Activated T-cell treated with anti-CD3 and anti-CD28 coated beads, Interleukin-2, amount 50 U/mL, for 24 hours (primary cell): ENCODE data around the gene ESRP2.

Source experiments
- DNase-seq: peaks from one replicate; pipeline ENCODE4 v3.0.0-alpha.2; 2020
- H3K27ac Mint-ChIP-seq: 2 replicates; pipeline ENCODE4 v1.8.0; 2020; ENCODE audit warnings: mild to moderate bottlenecking, mixed read lengths
- H3K27me3 Mint-ChIP-seq: 2 replicates; pipeline ENCODE4 v1.8.0; 2020; ENCODE audit warnings: mixed read lengths
- H3K36me3 Mint-ChIP-seq: 2 replicates; pipeline ENCODE4 v1.8.0; 2020; ENCODE audit warnings: low read depth, mixed read lengths
- H3K4me1 Mint-ChIP-seq: 2 replicates; pipeline ENCODE4 v1.8.0; 2020; ENCODE audit warnings: low read depth, mixed read lengths
- H3K4me3 Mint-ChIP-seq: 2 replicates; pipeline ENCODE4 v1.8.0; 2020; ENCODE audit warnings: mild to moderate bottlenecking, moderate library complexity, mixed read lengths
- H3K9me3 Mint-ChIP-seq: 2 replicates; pipeline ENCODE4 v1.8.0; 2020; ENCODE audit warnings: mixed read lengths

The ESRP2 gene

DNA sequence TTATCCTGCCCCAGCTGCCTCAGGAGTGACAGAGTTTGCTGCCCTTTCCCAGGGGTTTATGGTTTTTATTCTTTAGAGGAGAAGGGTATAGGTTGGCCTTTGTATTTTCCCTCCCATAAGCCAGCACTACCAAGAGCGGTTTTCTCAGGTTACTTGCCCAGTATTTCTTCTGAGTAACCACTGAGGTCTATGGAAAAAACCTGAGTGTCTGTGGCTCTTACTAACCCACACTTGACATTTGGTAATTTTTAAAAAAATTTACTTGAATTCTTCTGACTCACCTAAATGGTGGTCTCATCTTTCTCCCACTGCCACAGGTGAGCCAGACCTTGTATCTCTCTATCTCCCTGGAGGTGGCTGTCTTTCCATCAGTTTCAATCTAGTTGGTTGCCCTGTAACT lies 34.4 kb upstream of the ESRP2 start:
- H3K36me3 Mint-ChIP-seq = peaks cover 89% of the 10 kb centered on the region
- DNase-seq = no peak
- H3K9me3 Mint-ChIP-seq = no peaks in the 10 kb centered on the region
- no peaks in the 10 kb centered on the region for H3K27me3 Mint-ChIP-seq
- peak overlapping the region; percentile 95 for H3K27ac Mint-ChIP-seq
- H3K4me1 Mint-ChIP-seq = peaks cover 90% of the 10 kb centered on the region
- H3K4me3 Mint-ChIP-seq = peak overlapping the region; percentile 39

DNA sequence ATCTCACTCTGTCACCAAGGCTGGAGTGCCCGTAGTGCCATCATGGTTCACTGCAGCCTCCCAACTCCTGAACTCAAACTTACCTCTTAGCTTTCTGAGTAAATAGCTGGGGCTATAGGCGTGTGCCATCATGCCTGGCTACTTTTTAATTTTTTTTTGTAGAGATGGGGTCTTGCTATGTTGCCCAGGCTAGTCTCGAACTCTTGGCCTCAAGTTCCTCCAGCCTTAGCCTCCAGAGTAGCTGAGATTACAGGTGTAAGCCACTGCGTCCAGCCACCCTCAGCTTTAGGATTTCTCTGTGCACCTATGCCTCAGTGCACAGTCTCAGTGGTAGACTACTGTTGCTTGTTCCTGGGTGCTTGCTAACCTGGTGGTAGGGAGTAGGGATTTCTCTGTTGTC lies 33.9 kb upstream of the ESRP2 start:
- H3K4me1 Mint-ChIP-seq = peaks cover 85% of the 10 kb centered on the region
- no peak for DNase-seq
- peak overlapping the region; percentile 95 for H3K27ac Mint-ChIP-seq
- H3K36me3 Mint-ChIP-seq = peaks cover 89% of the 10 kb centered on the region
- H3K4me3 Mint-ChIP-seq = peak overlapping the region; percentile 47
- no peaks in the 10 kb centered on the region for H3K9me3 Mint-ChIP-seq
- H3K27me3 Mint-ChIP-seq = no peaks in the 10 kb centered on the region

DNA sequence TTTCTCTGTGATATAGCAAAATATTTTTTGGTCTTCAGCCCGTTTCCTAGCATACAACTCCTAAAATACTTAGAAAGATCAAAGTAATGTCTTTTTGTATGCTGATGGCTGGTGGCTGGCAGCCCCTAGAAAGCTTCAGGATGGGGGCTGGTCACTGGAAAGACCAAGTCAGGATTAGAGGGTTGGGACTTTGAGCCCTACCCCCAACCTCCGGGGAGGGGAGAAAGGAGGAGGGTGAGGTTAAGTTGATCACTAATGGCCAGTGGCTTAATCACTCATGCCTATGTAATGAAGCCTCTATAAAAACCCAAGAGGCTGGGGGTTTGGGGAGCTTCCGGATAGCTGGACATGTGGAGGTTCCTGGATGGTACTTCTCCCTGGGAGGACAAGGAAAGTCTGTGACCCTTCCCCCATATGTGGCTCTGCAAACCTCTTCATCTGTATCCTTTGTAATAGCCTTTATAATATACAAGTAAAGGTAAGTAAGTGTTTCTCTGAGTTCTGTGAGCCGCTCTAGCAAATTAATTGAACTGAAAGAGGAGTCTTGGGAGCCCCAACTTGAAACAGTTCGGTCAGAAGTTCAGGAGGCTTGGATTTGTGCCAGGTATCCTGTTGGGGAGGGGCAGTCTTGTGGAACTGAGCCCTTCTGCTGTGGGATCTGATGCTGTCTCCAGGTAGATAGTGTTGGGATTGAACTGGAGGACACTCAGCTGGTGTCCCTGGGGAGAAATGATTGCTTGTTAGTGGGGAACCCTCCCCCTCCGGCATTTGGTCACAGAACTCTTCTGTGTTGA lies 31.9 kb upstream of the ESRP2 start:
- Mint-ChIP-seq H3K27ac (peak overlapping the region; percentile 93), H3K4me1 (peaks cover 75% of the 10 kb centered on the region), H3K36me3 (peaks cover 73% of the 10 kb centered on the region), H3K9me3 (no peaks in the 10 kb centered on the region), H3K4me3 (peak overlapping the region; percentile 60), H3K27me3 (no peaks in the 10 kb centered on the region)
- no peak for DNase-seq

DNA sequence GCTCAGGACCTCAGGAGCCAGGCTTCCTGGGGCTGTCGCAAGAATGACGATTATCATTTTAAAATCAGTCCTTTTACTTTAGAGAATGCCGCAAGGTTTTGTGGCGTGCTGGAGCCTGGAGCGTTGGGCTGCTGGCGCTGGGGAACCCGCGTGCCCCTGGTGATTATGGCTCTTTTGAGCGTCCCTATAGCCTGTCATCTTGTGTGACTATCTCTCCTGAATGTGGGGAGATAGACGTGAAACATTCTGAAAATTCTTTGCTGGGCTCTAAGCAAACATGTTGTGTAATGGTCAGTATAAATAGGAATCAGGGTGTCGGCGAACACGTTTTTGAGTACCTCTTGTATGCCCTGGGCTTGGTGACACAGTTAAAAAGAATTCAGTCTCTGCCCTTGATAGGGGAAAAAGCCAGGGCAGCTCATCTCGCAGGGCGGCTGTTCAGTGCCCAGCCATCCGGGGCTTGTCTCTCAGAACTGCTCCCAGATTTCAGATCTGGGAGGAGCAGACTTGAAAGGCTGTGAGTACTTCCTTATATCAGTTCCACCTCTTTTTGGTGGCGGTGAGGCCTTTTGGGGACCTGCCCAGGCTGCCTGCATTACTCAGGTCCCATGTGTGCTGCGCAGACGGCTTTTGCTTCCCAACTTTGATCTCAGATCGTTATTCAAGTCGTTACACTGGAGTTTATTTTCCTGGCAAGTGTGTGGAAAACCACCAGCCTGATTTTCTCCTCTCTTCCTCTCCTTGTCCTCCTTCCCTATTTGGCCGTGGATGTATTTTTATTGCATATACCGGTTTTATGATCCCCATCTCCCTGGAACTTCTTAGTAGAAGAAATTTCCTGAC lies 29.4 kb upstream of the ESRP2 start:
- Mint-ChIP-seq H3K4me1 (peaks cover 60% of the 10 kb centered on the region), H3K36me3 (peaks cover 49% of the 10 kb centered on the region), H3K9me3 (no peaks in the 10 kb centered on the region), H3K4me3 (peak overlapping the region; percentile 86), H3K27ac (peak overlapping the region; percentile 98), H3K27me3 (no peaks in the 10 kb centered on the region)
- peak; percentile 64 for DNase-seq

DNA sequence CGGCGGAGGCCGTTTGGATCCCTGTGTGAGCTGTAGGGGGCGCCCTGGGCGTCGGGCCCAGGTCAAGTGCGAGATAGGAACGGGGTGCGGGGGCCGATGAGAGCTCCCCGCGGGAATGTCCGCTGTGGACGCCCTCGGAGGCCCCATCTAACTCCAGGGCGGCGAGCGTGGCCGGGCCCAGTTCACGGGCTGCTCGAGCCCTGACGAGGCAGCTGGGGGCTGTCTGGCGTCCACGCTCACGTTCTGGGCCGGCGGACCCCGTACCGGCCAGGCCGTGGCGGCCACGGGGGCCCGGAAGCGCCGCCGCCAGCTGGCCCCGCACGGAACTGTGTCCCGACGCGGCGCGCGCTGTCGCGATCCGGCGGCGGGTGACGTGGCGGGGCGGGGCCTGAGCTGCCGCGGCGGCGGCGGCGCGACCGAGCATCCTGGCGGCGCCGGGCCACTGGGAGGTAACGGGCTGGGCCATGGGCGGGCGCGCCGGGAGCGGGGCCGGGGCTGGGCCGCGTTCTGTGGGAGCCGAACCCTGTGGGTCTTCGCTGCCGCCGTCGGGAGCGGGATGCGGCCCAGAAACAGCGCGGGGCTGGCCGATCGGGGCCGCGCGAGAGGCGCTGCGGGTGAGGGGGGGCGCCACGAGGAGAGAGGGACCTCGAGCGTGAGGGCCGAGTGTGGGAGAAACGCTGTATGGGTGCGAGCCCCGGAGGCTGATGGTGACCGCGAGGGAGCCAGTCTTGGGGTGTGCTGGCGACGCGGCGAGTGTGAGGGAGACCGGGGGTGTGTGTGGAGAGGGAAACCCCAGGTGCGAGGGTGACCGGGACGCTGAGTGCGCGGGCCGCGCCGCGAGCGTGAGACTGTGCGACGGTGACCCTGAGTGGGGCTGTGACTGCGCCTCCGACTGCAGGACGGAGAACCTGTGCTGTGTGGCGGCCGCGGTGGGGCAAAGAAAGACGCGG lies 28.5 kb upstream of the ESRP2 start, which contains the start of gene SLC7A6:
Gene SLC7A6 (plus strand): TSS at position 399 of the 950 bp plus-strand sequence. CDS start 10,201 bp downstream, outside the sequence.
- H3K27me3 Mint-ChIP-seq = no peaks in the 10 kb centered on the region
- peak; percentile 92 for DNase-seq
- H3K9me3 Mint-ChIP-seq = no peaks in the 10 kb centered on the region
- H3K4me1 Mint-ChIP-seq = peaks cover 51% of the 10 kb centered on the region
- peak within 1 kb of the TSS; percentile 98 for H3K27ac Mint-ChIP-seq
- H3K4me3 Mint-ChIP-seq = peak within 1 kb of the TSS; percentile 86
- H3K36me3 Mint-ChIP-seq = peaks cover 46% of the 10 kb centered on the region

DNA sequence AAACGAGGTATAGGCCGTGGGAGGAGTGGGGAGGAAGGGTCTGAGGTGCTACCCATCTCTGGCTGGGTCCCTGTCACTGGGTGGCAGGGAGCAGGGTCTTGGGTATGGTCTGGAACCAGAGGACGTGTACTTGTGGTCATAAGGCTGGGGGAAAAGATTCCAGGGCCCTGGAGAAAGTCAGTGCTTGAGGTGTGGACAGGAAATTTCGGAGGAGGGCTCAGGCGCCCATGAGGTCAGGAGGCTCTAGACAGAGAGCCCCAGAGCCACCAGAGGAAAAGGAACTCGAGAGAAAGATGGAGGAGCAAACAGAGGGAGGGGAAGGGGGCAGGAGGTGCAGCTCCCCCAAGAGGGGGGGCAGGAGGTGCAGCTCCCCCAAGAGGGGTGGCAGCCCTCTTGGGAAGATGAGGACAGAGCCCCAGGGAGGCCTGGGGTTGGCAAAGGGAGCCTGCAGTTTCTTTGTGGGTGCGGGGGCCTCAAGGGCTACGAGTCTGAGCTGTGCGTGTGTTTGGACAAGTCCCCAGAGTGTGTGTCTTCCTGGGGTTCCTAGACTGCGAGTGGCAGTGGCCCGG lies 27.7 kb upstream of the ESRP2 start:
- H3K27me3 Mint-ChIP-seq = no peaks in the 10 kb centered on the region
- peaks cover 44% of the 10 kb centered on the region for H3K4me1 Mint-ChIP-seq
- no peak for DNase-seq
- H3K36me3 Mint-ChIP-seq = peaks cover 46% of the 10 kb centered on the region
- no peaks in the 10 kb centered on the region for H3K9me3 Mint-ChIP-seq
- H3K27ac Mint-ChIP-seq = peak overlapping the region; percentile 97
- H3K4me3 Mint-ChIP-seq = peak overlapping the region; percentile 86

DNA sequence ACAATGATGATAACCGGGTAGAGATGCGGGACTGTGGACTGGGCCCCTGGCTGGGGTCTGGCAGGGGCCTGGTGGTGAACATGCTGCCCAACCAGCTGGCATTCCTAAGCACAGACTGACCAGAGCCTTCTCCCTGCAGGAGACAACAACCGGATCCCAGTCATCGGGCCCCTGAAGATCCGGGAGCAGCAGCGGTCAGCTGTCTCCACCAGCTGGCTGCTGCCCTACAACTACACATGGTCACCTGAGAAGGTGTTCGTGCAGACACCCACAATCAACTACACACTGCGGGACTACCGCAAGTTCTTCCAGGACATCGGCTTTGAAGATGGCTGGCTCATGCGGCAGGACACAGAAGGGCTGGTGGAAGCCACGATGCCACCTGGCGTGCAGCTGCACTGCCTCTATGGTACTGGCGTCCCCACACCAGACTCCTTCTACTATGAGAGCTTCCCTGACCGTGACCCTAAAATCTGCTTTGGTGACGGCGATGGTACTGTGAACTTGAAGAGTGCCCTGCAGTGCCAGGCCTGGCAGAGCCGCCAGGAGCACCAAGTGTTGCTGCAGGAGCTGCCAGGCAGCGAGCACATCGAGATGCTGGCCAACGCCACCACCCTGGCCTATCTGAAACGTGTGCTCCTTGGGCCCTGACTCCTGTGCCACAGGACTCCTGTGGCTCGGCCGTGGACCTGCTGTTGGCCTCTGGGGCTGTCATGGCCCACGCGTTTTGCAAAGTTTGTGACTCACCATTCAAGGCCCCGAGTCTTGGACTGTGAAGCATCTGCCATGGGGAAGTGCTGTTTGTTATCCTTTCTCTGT lies 23.3 kb upstream of the ESRP2 start:
- Mint-ChIP-seq H3K4me3 (no peak overlapping the region), H3K4me1 (peaks cover 20% of the 10 kb centered on the region), H3K27me3 (no peaks in the 10 kb centered on the region), H3K36me3 (peaks cover 38% of the 10 kb centered on the region), H3K27ac (no peak overlapping the region), H3K9me3 (no peaks in the 10 kb centered on the region)
- no peak for DNase-seq

DNA sequence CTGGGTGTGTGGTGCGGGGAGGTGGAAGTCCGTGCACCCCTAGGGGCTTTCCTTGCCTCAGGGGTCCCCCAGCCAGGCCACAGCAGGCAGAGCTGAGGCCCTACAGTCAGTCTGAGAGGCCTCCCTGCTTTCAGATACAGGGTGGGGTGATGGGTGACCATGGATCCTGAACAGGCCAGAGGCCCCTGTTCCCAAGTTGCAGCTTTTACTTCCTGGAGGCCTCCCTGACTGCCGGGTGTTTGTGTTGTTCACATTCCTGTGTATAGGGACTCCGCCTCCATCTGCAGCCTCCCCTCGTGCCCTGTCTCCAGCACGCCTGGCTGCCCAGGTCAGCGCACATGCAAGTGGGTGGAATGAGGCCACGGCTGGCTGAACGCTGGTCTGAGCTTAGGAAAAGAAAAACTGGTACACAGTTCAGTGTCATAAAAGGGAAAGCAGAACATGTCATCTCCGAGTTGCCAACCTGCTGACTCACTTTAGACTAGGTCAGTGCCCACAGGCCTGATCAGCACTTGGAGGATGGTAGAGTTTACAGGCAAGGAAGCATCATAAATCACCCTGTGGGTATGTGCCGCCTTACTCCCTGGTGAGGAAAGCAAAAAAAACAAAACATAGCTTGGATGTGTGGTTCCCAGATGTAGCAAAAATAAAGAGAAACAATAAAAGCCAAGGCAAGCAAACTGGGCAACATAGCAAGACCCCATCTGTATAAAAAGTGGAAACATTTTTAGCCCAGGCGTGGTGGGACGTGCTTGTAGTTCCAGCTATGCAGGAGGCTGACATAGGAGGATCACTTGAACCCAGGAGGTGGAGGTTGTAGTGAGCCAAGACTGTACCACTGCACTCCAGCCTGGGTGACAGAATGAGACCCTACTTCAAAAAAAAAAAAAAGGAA lies 22.2 kb upstream of the ESRP2 start:
- peaks cover 12% of the 10 kb centered on the region for H3K4me1 Mint-ChIP-seq
- H3K27ac Mint-ChIP-seq = peak overlapping the region; percentile 64
- no peaks in the 10 kb centered on the region for H3K27me3 Mint-ChIP-seq
- peaks cover 42% of the 10 kb centered on the region for H3K36me3 Mint-ChIP-seq
- DNase-seq = no peak
- H3K9me3 Mint-ChIP-seq = no peaks in the 10 kb centered on the region
- no peak overlapping the region for H3K4me3 Mint-ChIP-seq

DNA sequence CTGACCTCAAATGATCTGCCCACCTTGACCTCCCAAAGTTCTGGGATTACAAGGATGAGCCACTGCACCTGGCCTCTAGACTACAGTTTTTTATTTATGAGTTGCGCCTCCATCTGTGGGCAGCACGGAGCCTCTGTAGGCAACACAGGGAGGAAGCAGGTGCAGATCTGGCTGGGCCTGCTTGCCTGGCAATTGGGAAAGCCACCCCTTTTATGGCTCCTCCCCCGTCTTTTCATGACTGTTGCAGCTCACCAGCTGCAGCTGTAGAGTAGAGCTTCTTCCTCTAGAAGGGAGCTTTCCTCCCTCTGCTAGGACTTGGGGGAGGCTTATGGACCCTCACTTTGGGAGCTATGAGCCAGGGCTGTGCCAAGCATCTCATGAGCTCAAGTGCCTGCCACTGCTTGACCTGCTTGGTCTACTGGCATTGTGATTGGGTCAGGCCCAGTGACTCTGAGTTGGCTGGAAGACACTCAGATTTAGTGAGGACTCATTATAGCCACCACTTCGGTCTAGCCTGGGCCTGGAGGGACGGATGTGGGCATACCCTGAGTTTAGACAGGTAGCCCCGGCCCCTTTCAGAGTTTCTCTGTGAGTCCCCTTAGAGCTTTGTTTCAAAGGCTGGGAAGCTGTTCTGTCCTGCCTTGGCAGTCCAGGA lies 21.5 kb upstream of the ESRP2 start:
- H3K4me1 Mint-ChIP-seq = peaks cover 9% of the 10 kb centered on the region
- H3K4me3 Mint-ChIP-seq = no peak overlapping the region
- no peak for DNase-seq
- H3K27me3 Mint-ChIP-seq = no peaks in the 10 kb centered on the region
- H3K36me3 Mint-ChIP-seq = peaks cover 43% of the 10 kb centered on the region
- H3K9me3 Mint-ChIP-seq = no peaks in the 10 kb centered on the region
- no peak overlapping the region for H3K27ac Mint-ChIP-seq

DNA sequence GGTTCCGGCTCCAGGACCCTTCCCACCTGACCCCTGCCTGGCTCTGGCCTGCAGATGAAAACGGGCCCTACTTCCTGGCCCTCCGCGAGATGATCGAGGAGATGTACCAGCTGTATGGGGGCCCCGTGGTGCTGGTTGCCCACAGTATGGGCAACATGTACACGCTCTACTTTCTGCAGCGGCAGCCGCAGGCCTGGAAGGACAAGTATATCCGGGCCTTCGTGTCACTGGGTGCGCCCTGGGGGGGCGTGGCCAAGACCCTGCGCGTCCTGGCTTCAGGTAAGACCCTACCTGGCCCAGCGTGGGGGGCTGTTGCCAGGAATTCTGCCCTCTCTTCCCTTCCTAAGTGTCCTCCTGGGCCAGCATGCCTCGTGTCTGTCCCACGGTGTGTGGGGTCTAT lies 19.8 kb upstream of the ESRP2 start:
- H3K27ac Mint-ChIP-seq = no peak overlapping the region

DNA sequence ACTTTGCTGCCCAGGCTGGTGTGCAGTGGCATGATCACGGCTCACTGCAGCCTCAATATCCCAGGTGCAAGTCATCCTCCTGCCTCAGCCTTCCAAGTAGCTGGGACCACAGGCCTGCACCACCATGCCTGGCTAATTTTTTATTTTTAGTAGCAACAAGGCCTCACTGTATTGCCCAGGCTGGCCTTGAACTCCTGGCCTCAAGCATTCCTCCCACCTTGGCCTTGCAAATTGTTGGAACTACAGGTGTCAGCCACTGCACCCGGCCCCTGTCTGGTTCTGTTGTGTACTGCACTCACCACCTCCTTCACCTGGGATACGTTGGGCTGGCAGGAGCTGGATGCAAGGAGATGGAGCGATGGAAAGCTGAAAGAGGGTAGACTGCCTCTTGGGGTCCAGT lies 17.8 kb upstream of the ESRP2 start:
- no peaks in the 10 kb centered on the region for H3K9me3 Mint-ChIP-seq
- no peak for DNase-seq
- H3K4me1 Mint-ChIP-seq = no peaks in the 10 kb centered on the region
- H3K27ac Mint-ChIP-seq = no peak overlapping the region
- no peak overlapping the region for H3K4me3 Mint-ChIP-seq
- H3K27me3 Mint-ChIP-seq = no peaks in the 10 kb centered on the region
- peaks cover 55% of the 10 kb centered on the region for H3K36me3 Mint-ChIP-seq

More for the DNA sequence above, 19.8 kb upstream of the ESRP2 start:
- Mint-ChIP-seq H3K27me3 (no peaks in the 10 kb centered on the region), H3K36me3 (peaks cover 56% of the 10 kb centered on the region), H3K4me3 (no peak overlapping the region), H3K4me1 (no peaks in the 10 kb centered on the region), H3K9me3 (no peaks in the 10 kb centered on the region)
- DNase-seq = no peak

DNA sequence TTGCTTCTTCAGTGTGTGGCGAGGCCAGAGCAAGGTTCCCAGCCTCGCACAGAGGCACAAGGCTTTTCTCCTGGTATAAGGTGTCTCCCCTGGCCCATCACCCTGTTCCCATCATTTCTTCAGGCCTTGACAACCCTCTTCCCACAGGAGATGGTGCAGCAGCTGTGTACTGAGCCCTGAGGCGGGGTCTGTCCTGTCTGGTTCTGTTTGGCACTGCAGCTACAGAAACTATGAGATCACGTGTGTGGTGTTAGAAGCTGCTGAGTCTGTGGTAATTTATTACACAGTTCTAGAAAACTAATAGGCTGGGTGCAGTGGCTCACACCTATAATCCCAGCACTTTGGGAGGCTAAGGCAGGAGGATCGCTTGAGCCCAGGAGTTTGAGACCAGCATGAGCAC lies 16.5 kb upstream of the ESRP2 start:
- Mint-ChIP-seq H3K9me3 (no peaks in the 10 kb centered on the region), H3K36me3 (peaks cover 47% of the 10 kb centered on the region)
- no peak for DNase-seq

More for the DNA sequence above, 16.5 kb upstream of the ESRP2 start:
- Mint-ChIP-seq H3K27me3 (no peaks in the 10 kb centered on the region), H3K4me1 (no peaks in the 10 kb centered on the region), H3K27ac (no peak overlapping the region), H3K4me3 (no peak overlapping the region)
